ENCODE results near the gene KIF21B.

Gene KIF21B

GRCh38 chr1:201023517-201023902 is at the start of gene KIF21B:
Gene KIF21B, minus strand, starts transcription at chr1:201023714. Its CDS starts 331 bp downstream, at chr1:201023383.
- DNase-seq: peak; percentile 91

- DNase-seq: no peak
Measured at GRCh38 chr1:201072922-201073321, 49.4 kb upstream of the KIF21B start.

GRCh38 chr1:201072149-201072548 is 48.6 kb upstream of the KIF21B start:
- no peak for DNase-seq

- no peak for DNase-seq
Measured at GRCh38 chr1:201069636-201070035, 46.1 kb upstream of the KIF21B start.

- no peak for DNase-seq
Measured at GRCh38 chr1:201068976-201069375, 45.5 kb upstream of the KIF21B start.

GRCh38 chr1:201066986-201067385 is 43.5 kb upstream of the KIF21B start:
- no peak for DNase-seq

- DNase-seq: no peak
Measured at GRCh38 chr1:201065686-201066085, 42.2 kb upstream of the KIF21B start.

GRCh38 chr1:201064806-201065205 is 41.3 kb upstream of the KIF21B start:
- no peak for DNase-seq

GRCh38 chr1:201063145-201063544 is 39.6 kb upstream of the KIF21B start:
- no peak for DNase-seq

- no peak for DNase-seq
Measured at GRCh38 chr1:201062511-201063091, 39.1 kb upstream of the KIF21B start.

GRCh38 chr1:201061886-201062285 is 38.4 kb upstream of the KIF21B start:
- DNase-seq: no peak

- DNase-seq: no peak
Measured at GRCh38 chr1:201061049-201061448, 37.5 kb upstream of the KIF21B start.

- DNase-seq: no peak
Measured at GRCh38 chr1:201060586-201060985, 37.1 kb upstream of the KIF21B start.

GRCh38 chr1:201059871-201060555 is 36.5 kb upstream of the KIF21B start:
- DNase-seq: no peak

- DNase-seq: no peak
Measured at GRCh38 chr1:201059401-201059800, 35.9 kb upstream of the KIF21B start.

GRCh38 chr1:201054091-201054543 is 30.6 kb upstream of the KIF21B start:
- no peak for DNase-seq

- DNase-seq: peak; percentile 29
Measured at GRCh38 chr1:201053155-201053860, 29.8 kb upstream of the KIF21B start.

GRCh38 chr1:201051399-201051798 is 27.9 kb upstream of the KIF21B start:
- DNase-seq: no peak

- DNase-seq: no peak
Measured at GRCh38 chr1:201050515-201051277, 27.2 kb upstream of the KIF21B start.

- no peak for DNase-seq
Measured at GRCh38 chr1:201049248-201049831, 25.8 kb upstream of the KIF21B start.

- DNase-seq: no peak
Measured at GRCh38 chr1:201048521-201048920, 25.0 kb upstream of the KIF21B start.

- DNase-seq: no peak
Measured at GRCh38 chr1:201044119-201044518, 20.6 kb upstream of the KIF21B start.
